Gastrocnemius medialis (tissue), 4 donors: ENCODE data around the gene HTR1D. TPM values are rescaled to one million over a fixed set of nuclear protein-coding genes. Genes with fewer than 3 reads are reported as not detected.

ENCODE experiments used
- ATAC-seq, 2 donors: fragments of 150-250 bp; one replicate each; pipeline ENCODE4 v1.9.1; 2016
- DNase-seq, 2 donors: peaks; one replicate each; pipeline ENCODE4 v3.0.0-alpha.2; 2019
- H3K27ac ChIP-seq, 4 donors: fragments of 200-600 bp; sonication (generic); 1 replicate in 1 of 4; 2 replicates in 3 of 4; pipeline ENCODE4 v1.5.1; 2016 to 2018; ENCODE audit warnings: mild to moderate bottlenecking in 2 of 4, moderate library complexity in 1 of 4
- H3K27me3 ChIP-seq, 3 donors: fragments of 200-600 bp; sonication (generic) in 2 of 3; 1 replicate in 1 of 3; 2 replicates in 2 of 3; pipeline versions ENCODE4 v1.5.1 to v1.6.0; 2016 to 2019; ENCODE audit warnings: mild to moderate bottlenecking in 1 of 3, moderate library complexity in 1 of 3
- H3K36me3 ChIP-seq, 2 donors: fragments of 200-600 bp; sonication (generic) in 1 of 2; one replicate each; pipeline ENCODE4 v1.5.1; 2017 to 2018
- H3K4me1 ChIP-seq, 2 donors: fragments of 200-600 bp; sonication (generic) in 1 of 2; one replicate each; pipeline ENCODE4 v1.5.1; 2016 to 2017; ENCODE audit warnings: mild to moderate bottlenecking in 2 of 2
- H3K4me3 ChIP-seq, 4 donors: fragments of 200-600 bp; sonication (generic) in 3 of 4; 1 replicate in 1 of 4; 2 replicates in 3 of 4; pipeline ENCODE4 v1.5.1; 2016 to 2019; ENCODE audit warnings: mild to moderate bottlenecking in 2 of 4
- H3K9me3 ChIP-seq, 3 donors: fragments of 200-600 bp; sonication (generic) in 2 of 3; 1 replicate in 1 of 3; 2 replicates in 2 of 3; pipeline ENCODE4 v1.5.1; 2016 to 2019
- POLR2A ChIP-seq, 2 donors: fragments of 450-650 bp; IDR thresholded peaks; one replicate each; pipeline ENCODE4 v1.6.1; 2017; ENCODE audit warnings: antibody characterized with exemption in 2 of 2, mild to moderate bottlenecking in 2 of 2, moderate library complexity in 2 of 2
- in situ Hi-C, 4 donors: fragments of 200-750 bp; cut with MboI; loops; one replicate each; pipeline versions ENCODE4 v1.15.0 to v1.8.0; 2017; ENCODE audit warnings: low sequenced_read_pairs in 4 of 4
- intact Hi-C: fragments of 100-400 bp; cut with DNase I; formaldehyde crosslinking; loops from one replicate; pipeline ENCODE4 v1.15.1; 2023; ENCODE audit warnings: low total_unique reads
- total RNA-seq, 4 donors: library from RNA; depleted of rRNA; stranded (reverse); fragments of >200 nt; gene quantifications; one replicate each; pipeline versions ENCODE4 v1.1.0 to v1.2.3, GENCODE V29; 2016
- TF ChIP-seq, protein P1 (sequence below), 5 experiments: fragments of 450-650 bp in 3 of 5; fragments of 200-600 bp in 2 of 5; sonication (generic) in 2 of 5; IDR thresholded peaks in 4 of 5; conservative IDR thresholded peaks in 1 of 5; 1 replicate in 4 of 5; 2 replicates in 1 of 5; pipeline ENCODE4 v1.5.1; 2016 to 2019; ENCODE audit warnings: antibody characterized with exemption in 5 of 5, mild to moderate bottlenecking in 3 of 5, moderate library complexity in 3 of 5

The HTR1D gene
- total RNA-seq, 4 donors from 2014 or later: not detected

DNA sequence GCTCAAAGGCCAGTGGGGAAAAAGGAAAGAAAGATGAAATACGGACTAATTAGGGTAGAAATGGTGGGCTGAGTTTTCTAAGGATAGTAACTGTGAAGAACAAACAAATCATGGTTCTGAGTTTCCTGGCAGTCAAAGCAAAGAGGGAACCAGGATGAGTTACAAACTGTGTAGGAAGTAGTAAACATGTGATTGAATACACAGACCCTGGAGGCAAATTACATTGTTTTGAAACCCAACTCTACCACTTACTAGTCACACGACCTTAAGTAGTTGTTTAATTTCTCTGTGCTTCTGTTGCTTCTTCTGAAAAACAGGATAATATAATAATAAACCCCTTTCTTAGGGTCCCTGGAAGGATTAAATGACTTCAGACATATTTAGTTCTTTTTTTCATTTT lies 37.4 kb downstream of the HTR1D start:
- ATAC-seq (no peak), DNase-seq (no peak)
- H3K27me3 ChIP-seq: peaks cover 0 to 2% (median 0%) of the 10 kb centered on the region in 3 donors
- H3K4me1 ChIP-seq: peaks cover 4 to 7% of the 10 kb centered on the region in 2 donors
- no peaks in the 10 kb centered on the region for H3K9me3 ChIP-seq
- H3K27ac ChIP-seq: no peak overlapping the region
- in situ Hi-C loops: loop anchor here in 3 of 4 donors (5.0 to 10.0 kb wide), 2 partner anchors 83 to 205 kb away; partner anchors contain the start of gene LACTBL1 (in 3 of the 3)
- no peaks in the 10 kb centered on the region for H3K36me3 ChIP-seq
- no peak for TF ChIP-seq POLR2A (IDR thresholded peaks at IDR 0.05)
- intact Hi-C loops: no loop called here
- H3K4me3 ChIP-seq: no peak overlapping the region

DNA sequence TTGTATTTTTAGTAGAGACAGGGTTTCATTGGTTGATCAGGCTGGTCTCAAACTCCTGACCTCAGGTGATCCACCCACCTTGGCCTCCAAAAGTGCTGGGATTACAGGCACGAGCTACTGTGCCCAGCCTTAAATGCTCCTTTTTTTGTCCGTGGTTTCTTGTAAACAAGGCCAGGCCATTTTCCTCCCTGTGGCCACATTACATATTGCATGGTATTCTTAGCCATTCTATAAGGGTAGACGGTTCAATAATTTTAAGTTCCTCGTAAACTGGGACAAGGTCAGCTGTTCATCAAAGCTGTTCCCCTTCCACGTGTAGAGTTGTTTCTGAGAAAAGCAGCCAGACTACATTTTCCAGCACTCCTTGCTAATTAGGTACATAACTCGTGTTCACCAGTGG lies 38.4 kb downstream of the HTR1D start:
- H3K36me3 ChIP-seq: no peaks in the 10 kb centered on the region
- intact Hi-C loops (no loop called here), in situ Hi-C loops (no loop called here)
- H3K4me3 ChIP-seq: no peak overlapping the region
- no peaks in the 10 kb centered on the region for H3K9me3 ChIP-seq
- DNase-seq (no peak), ATAC-seq (no peak)
- no peak overlapping the region for H3K27ac ChIP-seq
- no peak for TF ChIP-seq POLR2A (IDR thresholded peaks at IDR 0.05)
- TF ChIP-seq, protein P1, sequence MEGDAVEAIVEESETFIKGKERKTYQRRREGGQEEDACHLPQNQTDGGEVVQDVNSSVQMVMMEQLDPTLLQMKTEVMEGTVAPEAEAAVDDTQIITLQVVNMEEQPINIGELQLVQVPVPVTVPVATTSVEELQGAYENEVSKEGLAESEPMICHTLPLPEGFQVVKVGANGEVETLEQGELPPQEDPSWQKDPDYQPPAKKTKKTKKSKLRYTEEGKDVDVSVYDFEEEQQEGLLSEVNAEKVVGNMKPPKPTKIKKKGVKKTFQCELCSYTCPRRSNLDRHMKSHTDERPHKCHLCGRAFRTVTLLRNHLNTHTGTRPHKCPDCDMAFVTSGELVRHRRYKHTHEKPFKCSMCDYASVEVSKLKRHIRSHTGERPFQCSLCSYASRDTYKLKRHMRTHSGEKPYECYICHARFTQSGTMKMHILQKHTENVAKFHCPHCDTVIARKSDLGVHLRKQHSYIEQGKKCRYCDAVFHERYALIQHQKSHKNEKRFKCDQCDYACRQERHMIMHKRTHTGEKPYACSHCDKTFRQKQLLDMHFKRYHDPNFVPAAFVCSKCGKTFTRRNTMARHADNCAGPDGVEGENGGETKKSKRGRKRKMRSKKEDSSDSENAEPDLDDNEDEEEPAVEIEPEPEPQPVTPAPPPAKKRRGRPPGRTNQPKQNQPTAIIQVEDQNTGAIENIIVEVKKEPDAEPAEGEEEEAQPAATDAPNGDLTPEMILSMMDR (IDR thresholded peaks at IDR 0.05 in 4 of 5, conservative IDR thresholded peaks at IDR 0.05 in 1 of 5): peak in 1 of 5 experiments; percentile 11
- H3K4me1 ChIP-seq: peaks cover 4% of the 10 kb centered on the region in 2 donors
- H3K27me3 ChIP-seq: peaks cover 0 to 2% (median 0%) of the 10 kb centered on the region in 3 donors

DNA sequence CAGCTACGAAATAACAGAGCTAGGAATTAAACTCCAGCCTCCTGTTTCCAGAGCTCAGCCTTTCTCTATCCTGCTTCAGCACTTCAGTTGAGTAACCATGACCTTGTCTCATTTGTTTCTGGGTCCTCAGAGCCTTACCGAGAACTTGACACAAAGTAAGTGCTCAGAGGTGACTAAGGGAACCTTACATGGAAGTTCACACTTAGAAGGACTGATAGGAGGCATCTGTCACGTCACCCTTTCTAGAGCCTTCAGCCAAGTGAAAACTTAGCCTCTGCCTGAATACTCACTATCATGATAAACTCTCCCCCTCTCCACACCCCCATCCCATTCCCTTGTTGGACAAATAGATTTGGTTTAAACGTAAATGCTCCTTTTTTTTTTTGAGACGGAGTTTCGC lies 38.9 kb downstream of the HTR1D start:
- Histone ChIP-seq H3K4me1 (peaks cover 4% of the 10 kb centered on the region in 2 donors), H3K27ac (peak overlapping the region; percentile 62 to 83 (median 74)), H3K4me3 (peak overlapping the region in 1 of 4 donors; percentile 59), H3K27me3 (peaks cover 0 to 2% (median 0%) of the 10 kb centered on the region in 3 donors), H3K9me3 (no peaks in the 10 kb centered on the region), H3K36me3 (no peaks in the 10 kb centered on the region)
- intact Hi-C loops: no loop called here
- TF ChIP-seq, protein P1 (IDR thresholded peaks at IDR 0.05 in 4 of 5, conservative IDR thresholded peaks at IDR 0.05 in 1 of 5): no peak
- no peak for TF ChIP-seq POLR2A (IDR thresholded peaks at IDR 0.05)
- in situ Hi-C loops: no loop called here
- no peak for DNase-seq
- no peak for ATAC-seq

DNA sequence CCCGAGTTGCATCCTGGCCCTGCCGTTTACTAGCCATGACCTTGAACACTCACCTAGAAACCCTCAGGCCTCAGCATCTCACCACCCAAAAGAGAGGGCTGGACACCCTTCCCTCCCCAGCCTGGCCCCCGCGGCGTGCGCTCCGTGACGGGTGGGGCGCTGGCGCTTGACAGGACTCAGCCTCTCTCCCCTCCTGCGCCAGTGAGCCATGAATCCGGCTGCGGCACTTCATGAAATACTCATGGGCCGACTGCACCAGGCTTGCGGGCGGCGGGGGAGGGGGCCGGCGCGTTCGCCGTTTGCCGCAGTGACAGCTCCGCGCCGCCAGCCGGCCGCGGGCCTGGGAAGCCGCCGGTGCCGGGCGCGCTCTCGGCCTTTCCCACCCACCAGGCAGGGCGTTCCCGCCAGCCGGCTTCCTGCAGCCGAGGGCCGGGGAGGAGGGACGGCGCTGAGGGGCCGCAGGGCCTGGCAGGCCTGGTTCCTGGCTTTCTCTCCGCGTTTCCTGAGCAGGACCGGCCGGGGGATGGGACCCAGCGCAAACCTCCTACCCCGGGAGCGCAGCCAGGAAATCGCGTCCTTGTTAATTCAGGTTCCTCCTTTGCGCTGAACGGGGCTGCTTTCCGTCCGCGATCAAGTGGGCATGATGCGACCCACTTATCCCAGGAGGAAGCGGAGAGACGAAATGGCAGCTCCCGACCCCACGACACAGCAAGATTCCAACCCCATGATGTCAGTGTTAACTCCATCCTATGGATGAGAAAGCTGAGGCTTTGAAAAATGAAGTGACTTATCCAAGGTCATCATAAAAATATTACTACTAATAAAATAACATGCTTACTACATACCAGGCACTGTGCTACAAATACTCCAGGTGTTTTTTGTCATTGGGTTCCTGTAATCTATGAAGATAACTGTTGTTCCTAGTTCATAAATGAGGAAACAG lies 39.6 kb downstream of the HTR1D start:
- no peaks in the 10 kb centered on the region for H3K9me3 ChIP-seq
- peak overlapping the region; percentile 43 to 60 (median 56) for H3K4me3 ChIP-seq
- no peaks in the 10 kb centered on the region for H3K36me3 ChIP-seq
- in situ Hi-C loops (no loop called here), intact Hi-C loops (no loop called here)
- peak overlapping the region; percentile 62 to 83 (median 74) for H3K27ac ChIP-seq
- TF ChIP-seq POLR2A (IDR thresholded peaks at IDR 0.05): peak in 1 of 2 donors; percentile 30
- TF ChIP-seq, protein P1 (IDR thresholded peaks at IDR 0.05 in 4 of 5, conservative IDR thresholded peaks at IDR 0.05 in 1 of 5): peak in 3 of 5 experiments; percentile 19 to 28 (median 27)
- ATAC-seq (peak; percentile 53 to 65), DNase-seq (peak; percentile 25 to 34)
- H3K27me3 ChIP-seq: peaks cover 0 to 2% (median 0%) of the 10 kb centered on the region in 3 donors
- H3K4me1 ChIP-seq: peaks cover 4% of the 10 kb centered on the region in 2 donors

DNA sequence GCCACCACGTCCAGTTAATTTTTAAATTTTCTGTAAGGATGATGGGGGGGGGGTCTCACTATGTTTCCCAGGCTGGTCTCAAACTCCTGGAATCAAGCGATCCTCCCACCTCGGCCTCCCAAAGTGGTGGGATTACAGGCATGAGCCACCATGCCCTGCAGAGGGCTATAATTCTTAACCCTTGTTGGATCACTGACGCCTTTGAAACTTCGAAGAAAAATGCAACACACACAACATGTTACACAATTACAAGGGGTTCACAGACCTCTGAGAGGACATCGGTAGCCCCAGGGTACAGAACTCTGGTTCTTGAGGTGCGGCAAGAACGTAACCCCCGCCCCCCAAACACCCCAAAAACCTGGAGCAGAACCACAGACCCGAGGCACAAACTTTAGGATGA lies 40.3 kb downstream of the HTR1D start:
- Histone ChIP-seq H3K27ac (peak overlapping the region; percentile 62 to 83 (median 74)), H3K9me3 (no peaks in the 10 kb centered on the region), H3K36me3 (no peaks in the 10 kb centered on the region), H3K27me3 (peaks cover 0 to 2% (median 0%) of the 10 kb centered on the region in 3 donors), H3K4me1 (peaks cover 4% of the 10 kb centered on the region in 2 donors), H3K4me3 (peak overlapping the region; percentile 43 to 60 (median 56))
- in situ Hi-C loops (no loop called here), intact Hi-C loops (no loop called here)
- no peak for TF ChIP-seq POLR2A (IDR thresholded peaks at IDR 0.05)
- TF ChIP-seq, protein P1 (IDR thresholded peaks at IDR 0.05 in 4 of 5, conservative IDR thresholded peaks at IDR 0.05 in 1 of 5): no peak
- DNase-seq: no peak
- no peak for ATAC-seq
